Muscle layer of colon (tissue), 2 donors: ENCODE results near the gene TPK1.
"Not testable (repeated sequence)": the region's sequence is repeated elsewhere in the genome, so short reads cannot be mapped to it uniquely, and the experiment has no call there.

Source experiments
- H3K27ac ChIP-seq: one replicate; pipeline ENCODE4 v1.7.0; 2013; ENCODE audit warnings: low read depth, mild to moderate bottlenecking, low read length, moderate library complexity
- H3K27me3 ChIP-seq, 2 donors: one replicate each; pipeline ENCODE4 v1.7.0; 2013; ENCODE audit warnings: low read length in 2 of 2, mild to moderate bottlenecking in 2 of 2; ENCODE audit not compliant: insufficient read depth in 2 of 2, control insufficient read depth in 1 of 2
- H3K36me3 ChIP-seq: one replicate; pipeline ENCODE4 v1.7.0; 2013; ENCODE audit warnings: mild to moderate bottlenecking, low read length; ENCODE audit not compliant: insufficient read depth
- H3K4me1 ChIP-seq: one replicate; pipeline ENCODE4 v1.7.0; 2013; ENCODE audit warnings: mild to moderate bottlenecking, low read length; ENCODE audit not compliant: insufficient read depth
- H3K4me3 ChIP-seq, 2 donors: one replicate each; pipeline ENCODE4 v1.7.0; 2013; ENCODE audit warnings: low read length in 2 of 2, low read depth in 1 of 2, mild to moderate bottlenecking in 1 of 2, moderate library complexity in 1 of 2
- H3K9ac ChIP-seq: one replicate; pipeline ENCODE4 v1.7.0; 2013; ENCODE audit warnings: low read length
- H3K9me3 ChIP-seq: one replicate; pipeline ENCODE4 v1.7.0; 2013; ENCODE audit warnings: mild to moderate bottlenecking, low read length
- donor health status: abdominal sarcoma.
- donor health status: Adenocarcinoma of cecum.

Gene TPK1

GRCh38 chr7:144791488-144791887 is 44.4 kb downstream of the TPK1 start:
- Histone ChIP-seq H3K9me3 (no peaks in the 10 kb centered on the region), H3K27ac (no peak overlapping the region), H3K4me3 (no peak overlapping the region), H3K36me3 (no peaks in the 10 kb centered on the region), H3K4me1 (no peaks in the 10 kb centered on the region), H3K9ac (no peak overlapping the region), H3K27me3 (no peaks in the 10 kb centered on the region)

DNA sequence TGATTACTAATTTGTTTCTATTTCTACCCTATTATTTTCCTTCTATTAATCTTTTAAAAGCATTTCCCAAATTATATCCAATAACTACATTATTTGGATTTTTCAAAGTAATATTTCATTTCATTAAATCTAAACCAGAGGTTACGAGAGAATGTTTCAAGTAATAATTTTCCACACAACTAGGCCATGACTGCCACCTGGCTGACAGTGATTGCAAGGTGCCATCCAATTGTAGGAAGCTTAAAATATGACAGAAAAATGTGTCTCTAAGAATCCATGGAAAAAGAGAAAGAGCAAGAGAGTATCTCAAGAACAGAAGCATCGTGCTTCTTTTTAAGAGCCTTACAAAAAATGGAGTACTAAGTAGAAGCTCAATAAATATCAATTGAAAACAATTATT is 48.7 kb downstream of the TPK1 start:
- Histone ChIP-seq H3K27me3 (no peaks in the 10 kb centered on the region), H3K4me1 (no peaks in the 10 kb centered on the region), H3K9me3 (no peaks in the 10 kb centered on the region), H3K36me3 (no peaks in the 10 kb centered on the region), H3K27ac (no peak overlapping the region), H3K4me3 (no peak overlapping the region), H3K9ac (no peak overlapping the region)

DNA sequence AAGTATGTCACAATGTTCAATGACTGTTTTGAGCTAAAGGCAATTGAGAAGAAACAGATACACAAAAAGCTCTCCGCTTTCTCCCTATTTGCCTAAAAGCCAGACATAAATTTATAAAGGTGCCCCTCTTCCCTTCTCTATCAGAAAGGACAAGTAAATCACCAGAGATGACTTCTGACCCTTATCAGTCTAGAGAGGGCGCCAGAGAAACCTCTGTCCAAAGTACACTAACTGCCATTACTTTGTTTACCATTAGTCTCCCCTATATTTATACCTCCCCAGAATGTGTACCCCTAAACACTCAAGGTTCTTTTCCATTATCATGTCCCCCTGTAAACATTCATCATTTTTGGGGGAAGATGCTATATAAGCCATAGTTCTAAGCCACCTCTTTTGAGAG is 49.3 kb downstream of the TPK1 start:
- H3K36me3 ChIP-seq: no peaks in the 10 kb centered on the region
- no peak overlapping the region for H3K9ac ChIP-seq

GRCh38 chr7:144786079-144786478 is 49.8 kb downstream of the TPK1 start:
- H3K9me3 ChIP-seq: no peaks in the 10 kb centered on the region

More for the DNA sequence above, 49.3 kb downstream of the TPK1 start:
- Histone ChIP-seq H3K4me1 (no peaks in the 10 kb centered on the region), H3K4me3 (no peak overlapping the region), H3K9me3 (no peaks in the 10 kb centered on the region), H3K27ac (no peak overlapping the region), H3K27me3 (no peaks in the 10 kb centered on the region)

GRCh38 chr7:144785521-144785920 is 50.3 kb downstream of the TPK1 start:
- H3K36me3 ChIP-seq: no peaks in the 10 kb centered on the region
- no peaks in the 10 kb centered on the region for H3K27me3 ChIP-seq
- no peaks in the 10 kb centered on the region for H3K9me3 ChIP-seq
- H3K4me3 ChIP-seq: no peak overlapping the region
- H3K4me1 ChIP-seq: no peaks in the 10 kb centered on the region
- H3K9ac ChIP-seq: no peak overlapping the region
- no peak overlapping the region for H3K27ac ChIP-seq

More at GRCh38 chr7:144786079-144786478, 49.8 kb downstream of the TPK1 start:
- no peaks in the 10 kb centered on the region for H3K27me3 ChIP-seq
- no peaks in the 10 kb centered on the region for H3K4me1 ChIP-seq
- no peak overlapping the region for H3K27ac ChIP-seq
- H3K36me3 ChIP-seq: no peaks in the 10 kb centered on the region
- no peak overlapping the region for H3K4me3 ChIP-seq
- no peak overlapping the region for H3K9ac ChIP-seq

DNA sequence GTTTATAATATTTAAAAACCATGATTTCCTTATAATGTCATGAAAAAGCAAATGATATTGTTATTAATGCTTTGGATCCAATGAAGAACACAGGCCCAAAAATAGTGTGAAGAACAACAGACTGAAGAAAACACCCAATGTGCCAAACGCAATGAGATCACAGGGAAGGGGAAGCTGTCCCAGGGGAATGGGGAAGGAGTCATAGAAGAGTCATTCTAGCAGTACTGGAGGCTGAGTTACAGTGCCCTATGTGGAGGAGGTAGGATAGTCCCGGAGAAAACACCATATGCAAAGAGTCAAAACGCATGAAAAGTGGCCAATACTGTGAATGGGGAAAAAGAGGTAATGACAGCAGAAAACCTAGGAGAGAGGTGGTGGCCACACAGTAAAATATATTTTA is 50.9 kb downstream of the TPK1 start:
- no peaks in the 10 kb centered on the region for H3K36me3 ChIP-seq

DNA sequence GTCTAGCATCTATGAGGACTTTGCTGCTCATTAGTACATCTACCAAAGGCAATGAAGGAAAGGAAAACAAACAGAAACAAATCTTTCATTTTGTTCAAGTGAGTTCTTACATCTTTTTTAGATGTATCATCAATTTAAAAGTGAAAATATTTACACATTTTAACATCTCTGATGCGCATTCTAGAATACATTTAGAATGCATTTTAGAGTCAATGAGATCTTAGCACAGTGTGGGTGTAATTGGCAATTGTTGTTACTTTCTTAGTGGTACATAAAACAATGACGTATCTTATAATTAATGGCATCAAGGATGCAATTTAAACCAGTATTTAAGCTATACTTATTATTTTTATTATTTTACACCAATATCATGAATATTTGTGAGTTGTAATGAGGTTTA is 51.4 kb downstream of the TPK1 start:
- no peak overlapping the region for H3K9ac ChIP-seq
- no peak overlapping the region for H3K4me3 ChIP-seq
- H3K4me1 ChIP-seq: no peaks in the 10 kb centered on the region
- no peaks in the 10 kb centered on the region for H3K36me3 ChIP-seq
- H3K9me3 ChIP-seq: no peaks in the 10 kb centered on the region
- H3K27me3 ChIP-seq: no peaks in the 10 kb centered on the region
- no peak overlapping the region for H3K27ac ChIP-seq

More for the DNA sequence above, 50.9 kb downstream of the TPK1 start:
- no peak overlapping the region for H3K4me3 ChIP-seq
- no peaks in the 10 kb centered on the region for H3K4me1 ChIP-seq
- H3K9ac ChIP-seq: no peak overlapping the region
- H3K27me3 ChIP-seq: no peaks in the 10 kb centered on the region
- H3K9me3 ChIP-seq: no peaks in the 10 kb centered on the region
- H3K27ac ChIP-seq: no peak overlapping the region

- Histone ChIP-seq H3K27me3 (no peaks in the 10 kb centered on the region), H3K27ac (no peak overlapping the region), H3K4me1 (no peaks in the 10 kb centered on the region), H3K9me3 (no peaks in the 10 kb centered on the region), H3K9ac (no peak overlapping the region), H3K36me3 (no peaks in the 10 kb centered on the region), H3K4me3 (no peak overlapping the region)
Observed at GRCh38 chr7:144782883-144783282, 53.0 kb downstream of the TPK1 start.

DNA sequence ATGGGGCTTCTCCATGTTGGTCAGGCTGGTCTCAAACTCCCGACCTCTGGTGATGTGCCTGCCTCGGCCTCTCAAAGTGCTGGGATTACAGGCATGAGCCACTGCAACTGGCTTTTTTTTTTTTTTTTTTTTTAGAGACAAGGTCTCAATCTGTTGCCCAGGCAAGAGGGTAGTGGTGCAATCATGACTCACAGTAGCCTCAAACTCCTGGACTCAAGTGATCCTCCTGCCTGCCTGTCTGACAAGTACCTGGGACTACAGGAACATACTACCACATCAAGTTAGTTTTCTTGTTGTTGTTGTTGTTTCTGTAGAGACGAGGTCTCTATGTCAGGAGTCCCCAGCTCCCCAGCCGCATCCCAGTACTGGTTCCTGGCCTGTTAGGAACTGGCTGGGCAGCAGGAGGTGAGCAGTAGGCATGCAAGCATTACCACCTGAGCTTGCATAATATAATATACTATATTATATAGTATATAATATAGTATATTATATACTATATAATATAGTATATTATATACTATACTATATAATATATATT is 55.7 kb downstream of the TPK1 start:
- Histone ChIP-seq H3K4me3 (no peak overlapping the region), H3K9me3 (no peaks in the 10 kb centered on the region), H3K27ac (no peak overlapping the region), H3K27me3 (no peaks in the 10 kb centered on the region), H3K9ac (no peak overlapping the region), H3K36me3 (no peaks in the 10 kb centered on the region), H3K4me1 (no peaks in the 10 kb centered on the region)

- not testable (repeated sequence) for H3K27ac ChIP-seq
Observed at GRCh38 chr7:144777889-144778288, 58.0 kb downstream of the TPK1 start.

DNA sequence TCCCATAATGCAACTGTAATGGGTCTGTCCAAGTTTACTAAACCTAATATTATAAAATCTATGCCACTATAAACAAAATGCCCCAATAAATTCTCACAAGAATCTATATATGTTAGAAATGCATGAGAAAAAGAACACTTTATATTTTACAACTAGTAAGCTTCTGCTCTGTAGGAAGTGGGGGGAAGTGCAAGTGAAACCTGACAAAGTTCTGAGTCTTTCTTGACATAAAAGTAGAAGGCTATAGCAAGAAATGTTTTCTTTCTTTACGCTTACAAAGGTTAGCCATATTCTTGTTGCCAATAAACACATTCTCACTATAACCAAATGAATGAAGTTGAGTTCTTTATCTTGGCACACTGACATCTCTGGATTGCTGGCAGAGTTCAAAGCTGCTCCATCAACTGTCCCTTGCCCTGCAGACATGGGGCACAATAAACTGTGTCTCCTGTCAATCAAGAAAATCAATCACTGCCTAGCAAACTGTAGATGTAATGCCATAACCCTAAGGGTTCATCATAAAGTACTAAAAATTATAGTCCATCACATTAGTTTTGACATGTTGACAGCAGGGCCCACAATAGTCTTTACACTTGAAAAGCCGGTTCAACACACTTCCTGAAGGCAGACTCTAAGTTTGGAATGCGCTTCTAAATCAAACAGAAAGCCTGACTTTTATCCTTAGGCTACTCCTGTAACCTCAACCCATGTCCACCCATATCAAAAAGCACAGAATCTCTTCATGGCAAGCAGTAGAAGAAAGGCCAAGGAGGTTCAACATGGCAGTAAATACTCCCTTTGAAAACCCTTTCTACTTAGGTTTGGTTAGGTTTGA is 58.6 kb downstream of the TPK1 start:
- Histone ChIP-seq H3K4me3 (no peak overlapping the region), H3K27me3 (no peaks in the 10 kb centered on the region), H3K4me1 (no peaks in the 10 kb centered on the region), H3K27ac (no peak overlapping the region), H3K9me3 (no peaks in the 10 kb centered on the region), H3K9ac (no peak overlapping the region), H3K36me3 (no peaks in the 10 kb centered on the region)

More at GRCh38 chr7:144777889-144778288, 58.0 kb downstream of the TPK1 start:
- H3K9me3 ChIP-seq, H3K9ac ChIP-seq, H3K27me3 ChIP-seq, H3K36me3 ChIP-seq, H3K4me1 ChIP-seq, H3K4me3 ChIP-seq: not testable (repeated sequence)

- H3K4me1 ChIP-seq: no peaks in the 10 kb centered on the region
- no peaks in the 10 kb centered on the region for H3K36me3 ChIP-seq
- H3K9ac ChIP-seq: no peak overlapping the region
- no peaks in the 10 kb centered on the region for H3K27me3 ChIP-seq
- no peaks in the 10 kb centered on the region for H3K9me3 ChIP-seq
- no peak overlapping the region for H3K4me3 ChIP-seq
- H3K27ac ChIP-seq: no peak overlapping the region
Observed at GRCh38 chr7:144776447-144776846, 59.4 kb downstream of the TPK1 start.
